ENCODE results near the gene DHRS7C.
"Not testable (repeated sequence)": the region's sequence is repeated elsewhere in the genome, so short reads cannot be mapped to it uniquely, and the experiment has no call there.

DHRS7C gene

GRCh38 chr17:9798008-9798407, 6.6 kb upstream of the DHRS7C start:
- no peaks in the 10 kb centered on the region for H3K9me3 ChIP-seq (ENCODE audit: control extremely low read depth in 1 of 5, control insufficient read depth in 4 of 5, insufficient read depth in 2 of 5, low read depth in 1 of 5, low read length in 4 of 5)
- no peaks in the 10 kb centered on the region for H3K36me3 ChIP-seq (ENCODE audit: control insufficient read depth in 4 of 4, insufficient read depth in 4 of 4, low read length in 3 of 4)
- no peak for DNase-seq
- POLR2A ChIA-PET: no interaction called here
- no peak overlapping the region for H3K27ac ChIP-seq (ENCODE audit: insufficient read depth in 1 of 2, low read depth in 1 of 2, low read length in 2 of 2, poor library complexity in 1 of 2, severe bottlenecking in 2 of 2)
- H3K27me3 ChIP-seq (replicated peaks in 2 of 5; ENCODE audit: control insufficient read depth in 4 of 5, insufficient read depth in 5 of 5, low read length in 4 of 5): peaks cover 0 to 6% (median 0%) of the 10 kb centered on the region in 5 experiments
- WGBS (ENCODE audit: insufficient coverage): 98% methylated on average over 3 of the region's 3 CpGs
- H3K4me3 ChIP-seq (ENCODE audit: control insufficient read depth in 1 of 7, extremely low read depth in 1 of 7, insufficient read depth in 4 of 7, low read depth in 2 of 7, low read length in 6 of 7): no peak overlapping the region
- CTCF ChIA-PET: no interaction called here
- H3K4me1 ChIP-seq (ENCODE audit: control extremely low read depth in 1 of 4, control insufficient read depth in 4 of 4, insufficient read depth in 4 of 4, low read length in 3 of 4): no peaks in the 10 kb centered on the region

GRCh38 chr17:9792181-9792840, 919 bp upstream of the DHRS7C start:
- DNase-seq: no peak
- ChIA-PET CTCF (no interaction called here), POLR2A (interaction anchor here (0.5 kb wide), 1 partner anchor 38 kb away, joined by 3 read pairs; no protein-coding TSS in a partner anchor)
- no peak overlapping the region for H3K4me3 ChIP-seq (ENCODE audit: control insufficient read depth in 1 of 7, extremely low read depth in 1 of 7, insufficient read depth in 4 of 7, low read depth in 2 of 7, low read length in 6 of 7)
- WGBS (ENCODE audit: insufficient coverage): 98% methylated on average over 7 of the region's 15 CpGs
- H3K4me1 ChIP-seq (ENCODE audit: control extremely low read depth in 1 of 4, control insufficient read depth in 4 of 4, insufficient read depth in 4 of 4, low read length in 3 of 4): no peaks in the 10 kb centered on the region
- H3K27me3 ChIP-seq (replicated peaks in 2 of 5; ENCODE audit: control insufficient read depth in 4 of 5, insufficient read depth in 5 of 5, low read length in 4 of 5): peaks cover 0 to 2% (median 0%) of the 10 kb centered on the region in 5 experiments
- H3K36me3 ChIP-seq (ENCODE audit: control insufficient read depth in 4 of 4, insufficient read depth in 4 of 4, low read length in 3 of 4): no peaks in the 10 kb centered on the region
- H3K9me3 ChIP-seq (ENCODE audit: control extremely low read depth in 1 of 5, control insufficient read depth in 4 of 5, insufficient read depth in 2 of 5, low read depth in 1 of 5, low read length in 4 of 5): no peaks in the 10 kb centered on the region
- no peak overlapping the region for H3K27ac ChIP-seq (ENCODE audit: insufficient read depth in 1 of 2, low read depth in 1 of 2, low read length in 2 of 2, poor library complexity in 1 of 2, severe bottlenecking in 2 of 2)

GRCh38 chr17:9790316-9790715, 1.1 kb downstream of the DHRS7C start:
- CTCF ChIA-PET: interaction anchor here (1.3 kb wide), 1 partner anchor 20 kb away, joined by 3 read pairs; no protein-coding TSS in a partner anchor
- Histone ChIP-seq H3K36me3 (ENCODE audit: control insufficient read depth in 4 of 4, insufficient read depth in 4 of 4, low read length in 3 of 4) (no peaks in the 10 kb centered on the region), H3K27ac (ENCODE audit: insufficient read depth in 1 of 2, low read depth in 1 of 2, low read length in 2 of 2, poor library complexity in 1 of 2, severe bottlenecking in 2 of 2) (no peak overlapping the region), H3K9me3 (ENCODE audit: control extremely low read depth in 1 of 5, control insufficient read depth in 4 of 5, insufficient read depth in 2 of 5, low read depth in 1 of 5, low read length in 4 of 5) (no peaks in the 10 kb centered on the region), H3K4me3 (ENCODE audit: control insufficient read depth in 1 of 7, extremely low read depth in 1 of 7, insufficient read depth in 4 of 7, low read depth in 2 of 7, low read length in 6 of 7) (no peak overlapping the region), H3K27me3 (replicated peaks in 2 of 5; ENCODE audit: control insufficient read depth in 4 of 5, insufficient read depth in 5 of 5, low read length in 4 of 5) (no peaks in the 10 kb centered on the region), H3K4me1 (ENCODE audit: control extremely low read depth in 1 of 4, control insufficient read depth in 4 of 4, insufficient read depth in 4 of 4, low read length in 3 of 4) (no peaks in the 10 kb centered on the region)
- POLR2A ChIA-PET: no interaction called here
- 100% methylated on average over 4 of the region's 4 CpGs for WGBS (ENCODE audit: insufficient coverage)
- no peak for DNase-seq

- ChIA-PET POLR2A (no interaction called here), CTCF (no interaction called here)
- no peak for DNase-seq
- WGBS (ENCODE audit: insufficient coverage): 97% methylated on average over 4 of the region's 8 CpGs
- no peaks in the 10 kb centered on the region for H3K9me3 ChIP-seq (ENCODE audit: control extremely low read depth in 1 of 5, control insufficient read depth in 4 of 5, insufficient read depth in 2 of 5, low read depth in 1 of 5, low read length in 4 of 5)
- H3K27me3 ChIP-seq (replicated peaks in 2 of 5; ENCODE audit: control insufficient read depth in 4 of 5, insufficient read depth in 5 of 5, low read length in 4 of 5): peaks cover 0 to 2% (median 0%) of the 10 kb centered on the region in 5 experiments
- no peak overlapping the region for H3K4me3 ChIP-seq (ENCODE audit: control insufficient read depth in 1 of 7, extremely low read depth in 1 of 7, insufficient read depth in 4 of 7, low read depth in 2 of 7, low read length in 6 of 7)
- H3K36me3 ChIP-seq (ENCODE audit: control insufficient read depth in 4 of 4, insufficient read depth in 4 of 4, low read length in 3 of 4): no peaks in the 10 kb centered on the region
- H3K27ac ChIP-seq (ENCODE audit: insufficient read depth in 1 of 2, low read depth in 1 of 2, low read length in 2 of 2, poor library complexity in 1 of 2, severe bottlenecking in 2 of 2): no peak overlapping the region
- no peaks in the 10 kb centered on the region for H3K4me1 ChIP-seq (ENCODE audit: control extremely low read depth in 1 of 4, control insufficient read depth in 4 of 4, insufficient read depth in 4 of 4, low read length in 3 of 4)
Observed at GRCh38 chr17:9788601-9789000, 2.8 kb downstream of the DHRS7C start.

GRCh38 chr17:9784544-9784943, 6.8 kb downstream of the DHRS7C start:
- Histone ChIP-seq H3K27ac (ENCODE audit: insufficient read depth in 1 of 2, low read depth in 1 of 2, low read length in 2 of 2, poor library complexity in 1 of 2, severe bottlenecking in 2 of 2) (no peak overlapping the region), H3K36me3 (ENCODE audit: control insufficient read depth in 4 of 4, insufficient read depth in 4 of 4, low read length in 3 of 4) (no peaks in the 10 kb centered on the region), H3K27me3 (replicated peaks in 2 of 5; ENCODE audit: control insufficient read depth in 4 of 5, insufficient read depth in 5 of 5, low read length in 4 of 5) (peaks cover 0 to 4% (median 2%) of the 10 kb centered on the region in 5 experiments), H3K4me3 (ENCODE audit: control insufficient read depth in 1 of 7, extremely low read depth in 1 of 7, insufficient read depth in 4 of 7, low read depth in 2 of 7, low read length in 6 of 7) (no peak overlapping the region), H3K9me3 (ENCODE audit: control extremely low read depth in 1 of 5, control insufficient read depth in 4 of 5, insufficient read depth in 2 of 5, low read depth in 1 of 5, low read length in 4 of 5) (no peaks in the 10 kb centered on the region), H3K4me1 (ENCODE audit: control extremely low read depth in 1 of 4, control insufficient read depth in 4 of 4, insufficient read depth in 4 of 4, low read length in 3 of 4) (no peaks in the 10 kb centered on the region)
- ChIA-PET POLR2A (no interaction called here), CTCF (no interaction called here)
- WGBS (ENCODE audit: insufficient coverage): no CpG with 5 or more reads among the region's 2 CpGs
- no peak for DNase-seq

- 100% methylated on average over 5 of the region's 5 CpGs for WGBS (ENCODE audit: insufficient coverage)
- H3K4me1 ChIP-seq (ENCODE audit: control extremely low read depth in 1 of 4, control insufficient read depth in 4 of 4, insufficient read depth in 4 of 4, low read length in 3 of 4); DNase-seq; H3K36me3 ChIP-seq (ENCODE audit: control insufficient read depth in 4 of 4, insufficient read depth in 4 of 4, low read length in 3 of 4); H3K27me3 ChIP-seq (replicated peaks in 2 of 5; ENCODE audit: control insufficient read depth in 4 of 5, insufficient read depth in 5 of 5, low read length in 4 of 5); POLR2A ChIA-PET; CTCF ChIA-PET; H3K27ac ChIP-seq (ENCODE audit: insufficient read depth in 1 of 2, low read depth in 1 of 2, low read length in 2 of 2, poor library complexity in 1 of 2, severe bottlenecking in 2 of 2); H3K9me3 ChIP-seq (ENCODE audit: control extremely low read depth in 1 of 5, control insufficient read depth in 4 of 5, insufficient read depth in 2 of 5, low read depth in 1 of 5, low read length in 4 of 5); H3K4me3 ChIP-seq (ENCODE audit: control insufficient read depth in 1 of 7, extremely low read depth in 1 of 7, insufficient read depth in 4 of 7, low read depth in 2 of 7, low read length in 6 of 7): not testable (repeated sequence)
Observed at GRCh38 chr17:9783465-9783864, 7.9 kb downstream of the DHRS7C start.

- H3K4me1 ChIP-seq (ENCODE audit: control extremely low read depth in 1 of 4, control insufficient read depth in 4 of 4, insufficient read depth in 4 of 4, low read length in 3 of 4): no peaks in the 10 kb centered on the region
- ChIA-PET POLR2A (no interaction called here), CTCF (no interaction called here)
- no peaks in the 10 kb centered on the region for H3K9me3 ChIP-seq (ENCODE audit: control extremely low read depth in 1 of 5, control insufficient read depth in 4 of 5, insufficient read depth in 2 of 5, low read depth in 1 of 5, low read length in 4 of 5)
- H3K27me3 ChIP-seq (replicated peaks in 2 of 5; ENCODE audit: control insufficient read depth in 4 of 5, insufficient read depth in 5 of 5, low read length in 4 of 5): peaks cover 0 to 4% (median 2%) of the 10 kb centered on the region in 5 experiments
- H3K4me3 ChIP-seq (ENCODE audit: control insufficient read depth in 1 of 7, extremely low read depth in 1 of 7, insufficient read depth in 4 of 7, low read depth in 2 of 7, low read length in 6 of 7): no peak overlapping the region
- H3K36me3 ChIP-seq (ENCODE audit: control insufficient read depth in 4 of 4, insufficient read depth in 4 of 4, low read length in 3 of 4): no peaks in the 10 kb centered on the region
- no peak overlapping the region for H3K27ac ChIP-seq (ENCODE audit: insufficient read depth in 1 of 2, low read depth in 1 of 2, low read length in 2 of 2, poor library complexity in 1 of 2, severe bottlenecking in 2 of 2)
- WGBS (ENCODE audit: insufficient coverage): 96% methylated on average over 4 of the region's 4 CpGs
- no peak for DNase-seq
Observed at GRCh38 chr17:9783050-9783449, 8.3 kb downstream of the DHRS7C start.

Measured in common myeloid progenitor, CD34-positive (primary cell).